K562 (cell line): Measurements from ENCODE around the gene SLC25A18. TPM values are rescaled to one million over a fixed set of nuclear protein-coding genes. Genes with fewer than 3 reads are reported as not detected.

Source experiments
- CTCF ChIP-seq, 3 experiments: IDR thresholded peaks in 2 of 3; conservative IDR thresholded peaks in 1 of 3; 2 replicates each; pipeline ENCODE4 v1.5.1; 2011 to 2012; ENCODE audit warnings: low read length in 3 of 3, mild to moderate bottlenecking in 3 of 3, control low read depth in 2 of 3, improper control_type of control experiment in 1 of 3, inconsistent platforms in 1 of 3, low read depth in 1 of 3, mixed read lengths in 1 of 3, moderate library complexity in 1 of 3; ENCODE audit not compliant: insufficient read depth in 2 of 3
- FOXP1 ChIP-seq: sonication (generic); formaldehyde crosslinking; IDR thresholded peaks from 2 replicates; pipeline ENCODE4 v1.8.0; 2022; ENCODE audit warnings: mild to moderate bottlenecking, missing genetic modification reagents
- ZNF318 ChIP-seq, 2 experiments: fragments of 450-650 bp; IDR thresholded peaks; 2 replicates each; pipeline ENCODE4 v1.6.1; 2016; ENCODE audit warnings: mild to moderate bottlenecking in 2 of 2, borderline replicate concordance in 1 of 2, low read depth in 1 of 2, moderate library complexity in 1 of 2
- polyA plus RNA-seq, 8 experiments: library from polyadenylated mRNA; depleted of rRNA in 4 of 8; stranded (reverse) in 5 of 8; unstranded in 3 of 8; fragments of >200 nt; fragmentation: Nextera tagmentation in 2 of 8; fragmentation: Illumina TruSeq in 1 of 8; extraction: Ambion mirVana in 2 of 8; extraction: Trizol in 1 of 8; gene quantifications; 2 replicates each; pipeline versions ENCODE4 v1.2.1 to v1.2.3, GENCODE V29; 2011 to 2014; ENCODE audit warnings: inconsistent platforms in 1 of 8, missing spikeins in 1 of 8
- total RNA-seq, 7 experiments: library from RNA; depleted of rRNA in 6 of 7; stranded (reverse); fragments of >200 nt in 6 of 7; fragmentation: Illumina TruSeq in 2 of 7; extraction: Trizol in 2 of 7; gene quantifications; 2 replicates each; pipeline versions ENCODE4 v1.2.1 to v1.2.3, GENCODE V29; 2011 to 2021; ENCODE audit warnings: low replicate concordance in 1 of 7

SLC25A18 gene
- total and polyA plus RNA-seq, 9 of the 15 experiments (the other 6 are each of a cell fraction or from before 2014, with no cell fraction given), result 0.04 TPM; not detected in 8

DNA sequence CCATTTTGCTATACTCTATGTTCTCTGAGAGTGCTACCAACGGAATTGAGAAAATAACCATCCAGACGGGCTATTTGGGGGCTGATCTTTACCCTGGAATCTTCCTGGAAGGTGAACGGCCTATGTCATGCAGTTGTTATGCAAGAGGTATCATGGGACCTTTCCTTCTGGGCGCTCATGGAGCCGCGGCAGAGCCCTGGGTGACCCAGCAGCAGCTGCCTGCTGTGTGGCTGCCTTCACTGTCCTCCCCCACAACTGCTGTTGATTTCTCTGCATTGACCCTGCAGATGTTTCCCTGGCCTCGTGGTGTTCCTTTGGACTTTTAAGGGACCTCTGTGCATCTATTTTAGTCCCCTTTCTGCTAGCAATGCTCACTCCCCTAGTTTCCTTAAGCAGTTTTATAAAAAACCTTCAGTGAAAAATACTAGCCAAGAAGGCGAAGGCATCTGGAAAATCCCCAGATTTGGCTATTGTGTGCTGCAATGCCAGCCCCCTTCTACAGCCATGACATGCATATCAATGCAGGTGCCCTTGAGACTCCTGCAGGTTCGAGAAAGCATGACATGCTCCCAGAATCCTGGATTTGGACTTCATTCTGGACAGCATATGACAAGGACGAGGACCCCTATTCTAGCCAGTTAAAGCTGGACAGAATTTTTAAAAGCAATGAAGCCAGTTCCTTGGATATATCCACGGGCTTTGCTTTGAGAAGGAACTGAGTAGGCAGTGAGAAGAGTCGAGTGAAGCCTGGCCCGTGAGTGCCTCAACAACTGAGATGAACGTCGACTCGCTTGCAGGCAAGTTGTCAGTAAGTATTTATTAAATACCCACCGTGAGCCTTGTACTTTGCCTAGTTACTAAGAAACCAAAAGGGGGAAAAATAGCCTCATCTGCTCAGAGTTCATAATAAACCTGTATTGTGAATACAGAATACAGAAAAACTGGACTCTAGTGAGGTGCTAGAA is at the start of gene SLC25A18 (continued):
- no peak for TF ChIP-seq ZNF318 (IDR thresholded peaks at IDR 0.05; ENCODE audit: borderline replicate concordance in 1 of 2, low read depth in 1 of 2)
- no peak for TF ChIP-seq FOXP1 (CRISPR knock-in tag)
- TF ChIP-seq CTCF (IDR thresholded peaks at IDR 0.05 in 2 of 3, conservative IDR thresholded peaks at IDR 0.05 in 1 of 3; ENCODE audit: insufficient read depth in 2 of 3, low read depth in 1 of 3, low read length in 3 of 3), result peak; percentile 11 to 32 (median 25); a peak in 2 of 6 replicates
